Keratinocyte (primary cell): ENCODE measurements around the gene NAALADL2.

Source experiments
- EZH2 ChIP-seq: IDR thresholded peaks from one replicate; pipeline ENCODE4 v1.6.1; 2012; ENCODE audit warnings: inconsistent platforms, mild to moderate bottlenecking, low read length, moderate library complexity
- TF ChIP-seq, protein P1 (sequence below), 3 experiments: IDR thresholded peaks in 1 of 3; conservative IDR thresholded peaks in 1 of 3; optimal IDR thresholded peaks in 1 of 3; 2 replicates in 2 of 3; 3 replicates in 1 of 3; pipeline versions ENCODE3 to v1.5.1; 2011; ENCODE audit warnings: low read length in 3 of 3, mild to moderate bottlenecking in 3 of 3, moderate library complexity in 2 of 3, control low read depth in 1 of 3, inconsistent platforms in 1 of 3; ENCODE audit not compliant: insufficient read depth in 2 of 3; ENCODE audit errors: extremely low read depth in 1 of 3

DNA sequence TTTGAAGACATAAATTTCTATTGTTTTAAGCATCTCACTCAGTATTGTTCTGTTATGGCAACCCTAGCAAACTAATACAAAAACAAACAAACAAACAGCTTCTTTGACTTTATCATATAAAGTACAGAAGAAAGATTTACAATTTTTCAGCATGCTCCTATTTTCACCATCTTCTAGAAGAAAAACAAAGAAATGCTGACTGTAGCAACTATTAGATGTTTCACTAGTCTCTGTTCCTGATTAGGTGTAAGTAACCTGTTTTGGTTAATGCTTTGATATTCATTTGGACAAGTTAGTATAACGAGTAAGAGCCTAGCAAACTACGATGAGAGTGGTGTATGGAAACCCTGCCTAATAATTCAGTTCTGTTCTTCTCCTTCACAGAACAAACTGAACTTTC lies 478.5 kb downstream of the NAALADL2 start:
- TF ChIP-seq, protein P1, sequence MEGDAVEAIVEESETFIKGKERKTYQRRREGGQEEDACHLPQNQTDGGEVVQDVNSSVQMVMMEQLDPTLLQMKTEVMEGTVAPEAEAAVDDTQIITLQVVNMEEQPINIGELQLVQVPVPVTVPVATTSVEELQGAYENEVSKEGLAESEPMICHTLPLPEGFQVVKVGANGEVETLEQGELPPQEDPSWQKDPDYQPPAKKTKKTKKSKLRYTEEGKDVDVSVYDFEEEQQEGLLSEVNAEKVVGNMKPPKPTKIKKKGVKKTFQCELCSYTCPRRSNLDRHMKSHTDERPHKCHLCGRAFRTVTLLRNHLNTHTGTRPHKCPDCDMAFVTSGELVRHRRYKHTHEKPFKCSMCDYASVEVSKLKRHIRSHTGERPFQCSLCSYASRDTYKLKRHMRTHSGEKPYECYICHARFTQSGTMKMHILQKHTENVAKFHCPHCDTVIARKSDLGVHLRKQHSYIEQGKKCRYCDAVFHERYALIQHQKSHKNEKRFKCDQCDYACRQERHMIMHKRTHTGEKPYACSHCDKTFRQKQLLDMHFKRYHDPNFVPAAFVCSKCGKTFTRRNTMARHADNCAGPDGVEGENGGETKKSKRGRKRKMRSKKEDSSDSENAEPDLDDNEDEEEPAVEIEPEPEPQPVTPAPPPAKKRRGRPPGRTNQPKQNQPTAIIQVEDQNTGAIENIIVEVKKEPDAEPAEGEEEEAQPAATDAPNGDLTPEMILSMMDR (optimal IDR thresholded peaks at IDR 0.05 in 1 of 3, IDR thresholded peaks at IDR 0.05 in 1 of 3, conservative IDR thresholded peaks at IDR 0.05 in 1 of 3; ENCODE audit: extremely low read depth in 1 of 3, insufficient read depth in 2 of 3, low read length in 3 of 3) = no peak
- no peak for TF ChIP-seq EZH2
